ENCODE measurements around the gene SPATA1. TPM values are rescaled to one million over a fixed set of nuclear protein-coding genes. Genes with fewer than 3 reads are reported as not detected.
A peak's percentile ranks its signal among the peaks of the same experiment; 100 is the strongest.

Gene SPATA1
- total and polyA plus RNA-seq, 2 donors (not counting 1 experiment from before 2014, with no cell fraction given): 0.73 to 8.6 TPM

GRCh38 chr1:84540759-84541158 is 34.6 kb downstream of the SPATA1 start:
- intact Hi-C loops (cut with micrococcal nuclease): loop anchor here (1.0 to 5.0 kb wide), 2 partner anchors 33 to 98 kb away; partner anchors contain the start of genes GNG5 and SPATA1
- H3K9ac ChIP-seq (ENCODE audit: low read length): no peak overlapping the region
- WGBS (ENCODE audit: insufficient coverage): no CpG with 5 or more reads among the region's 1 CpG
- Mint-ChIP-seq H3K9me3 (ENCODE audit: insufficient read depth) (no peaks in the 10 kb centered on the region), H3K4me3 (no peak overlapping the region), H3K27me3 (no peaks in the 10 kb centered on the region), H3K27ac (no peak overlapping the region), H3K4me1 (peaks cover 13% of the 10 kb centered on the region)
- CTCF ChIA-PET: interaction anchor here (0.8 to 1.0 kb wide), 2 partner anchors 98 to 106 kb away, joined by 4 read pairs; no protein-coding TSS in a partner anchor
- TF ChIP-seq EZH2 (IDR thresholded peaks at IDR 0.05; ENCODE audit: borderline replicate concordance, insufficient read depth, low read depth, low read length, poor library complexity, severe bottlenecking) (no peak), CTCF (IDR thresholded peaks at IDR 0.05) (no peak)
- H3K4me1 ChIP-seq (ENCODE audit: control insufficient read depth in 2 of 2, insufficient read depth in 2 of 2, low read length in 2 of 2): peaks cover 0 to 2% of the 10 kb centered on the region in 2 donors
- ATAC-seq (ENCODE audit: low read depth) (no peak), DNase-seq (no peak)
- H3K27me3 ChIP-seq (replicated peaks in 1 of 4; ENCODE audit: control extremely low read depth in 1 of 4, control insufficient read depth in 3 of 4, insufficient read depth in 4 of 4, low read length in 3 of 4): no peaks in the 10 kb centered on the region
- H3K36me3 ChIP-seq (replicated peaks in 1 of 2; ENCODE audit: control extremely low read depth in 1 of 2, control insufficient read depth in 1 of 2, extremely low read depth in 1 of 2, insufficient read depth in 2 of 2, low read length in 1 of 2): peaks cover 3 to 5% of the 10 kb centered on the region in 2 experiments
- no peak overlapping the region for H3K4me3 ChIP-seq (ENCODE audit: control extremely low read depth in 1 of 5, extremely low read depth in 1 of 5, insufficient read depth in 1 of 5, low read depth in 2 of 5, low read length in 4 of 5)
- H2AFZ ChIP-seq (ENCODE audit: insufficient read depth, low read depth, low read length, poor library complexity, severe bottlenecking): no peak overlapping the region
- H3K4me2 ChIP-seq (replicated peaks; ENCODE audit: low read depth, low read length, poor library complexity, severe bottlenecking): no peak overlapping the region
- no peak overlapping the region for H3K27ac ChIP-seq (ENCODE audit: low read length in 2 of 2)
- no peaks in the 10 kb centered on the region for H4K20me1 ChIP-seq (ENCODE audit: control insufficient read depth, insufficient read depth, low read length, poor library complexity, severe bottlenecking)
- POLR2A ChIA-PET: no interaction called here
- no peaks in the 10 kb centered on the region for H3K9me3 ChIP-seq (ENCODE audit: control extremely low read depth in 1 of 3, control insufficient read depth in 2 of 3, insufficient read depth in 1 of 3, low read length in 2 of 3)
- H3K79me2 ChIP-seq (ENCODE audit: control insufficient read depth, insufficient read depth, low read length): no peaks in the 10 kb centered on the region

- Histone ChIP-seq H3K4me3 (ENCODE audit: control extremely low read depth in 1 of 5, extremely low read depth in 1 of 5, insufficient read depth in 1 of 5, low read depth in 2 of 5, low read length in 4 of 5) (no peak overlapping the region), H3K27me3 (replicated peaks in 1 of 4; ENCODE audit: control extremely low read depth in 1 of 4, control insufficient read depth in 3 of 4, insufficient read depth in 4 of 4, low read length in 3 of 4) (no peaks in the 10 kb centered on the region), H3K79me2 (ENCODE audit: control insufficient read depth, insufficient read depth, low read length) (no peaks in the 10 kb centered on the region), H3K9ac (ENCODE audit: low read length) (no peak overlapping the region), H3K9me3 (ENCODE audit: control extremely low read depth in 1 of 3, control insufficient read depth in 2 of 3, insufficient read depth in 1 of 3, low read length in 2 of 3) (no peaks in the 10 kb centered on the region), H2AFZ (ENCODE audit: insufficient read depth, low read depth, low read length, poor library complexity, severe bottlenecking) (no peak overlapping the region), H3K4me1 (ENCODE audit: control insufficient read depth in 2 of 2, insufficient read depth in 2 of 2, low read length in 2 of 2) (peaks cover 0 to 2% of the 10 kb centered on the region in 2 donors), H3K4me2 (replicated peaks; ENCODE audit: low read depth, low read length, poor library complexity, severe bottlenecking) (no peak overlapping the region), H4K20me1 (ENCODE audit: control insufficient read depth, insufficient read depth, low read length, poor library complexity, severe bottlenecking) (no peaks in the 10 kb centered on the region), H3K27ac (ENCODE audit: low read length in 2 of 2) (no peak overlapping the region), H3K36me3 (replicated peaks in 1 of 2; ENCODE audit: control extremely low read depth in 1 of 2, control insufficient read depth in 1 of 2, extremely low read depth in 1 of 2, insufficient read depth in 2 of 2, low read length in 1 of 2) (peaks cover 3 to 5% of the 10 kb centered on the region in 2 experiments)
- ChIA-PET CTCF (interaction anchor here (1.0 kb wide), 1 partner anchor 99 kb away, joined by 6 read pairs; no protein-coding TSS in a partner anchor), POLR2A (no interaction called here)
- Mint-ChIP-seq H3K27me3 (no peaks in the 10 kb centered on the region), H3K9me3 (ENCODE audit: insufficient read depth) (no peaks in the 10 kb centered on the region), H3K4me1 (peaks cover 13% of the 10 kb centered on the region), H3K27ac (no peak overlapping the region), H3K4me3 (no peak overlapping the region)
- 80% methylated on average over 2 of the region's 4 CpGs for WGBS (ENCODE audit: insufficient coverage)
- intact Hi-C loops (cut with micrococcal nuclease): loop anchor here (1.0 to 5.0 kb wide), 2 partner anchors 34 to 99 kb away; partner anchors contain the start of genes GNG5 and SPATA1
- no peak for ATAC-seq (ENCODE audit: low read depth)
- TF ChIP-seq CTCF (IDR thresholded peaks at IDR 0.05): no peak
- no peak for TF ChIP-seq EZH2 (IDR thresholded peaks at IDR 0.05; ENCODE audit: borderline replicate concordance, insufficient read depth, low read depth, low read length, poor library complexity, severe bottlenecking)
- DNase-seq: peak; percentile 8
Measured at GRCh38 chr1:84541679-84542078, 35.5 kb downstream of the SPATA1 start.

Data from B cell (primary cell).